NCI-H2171 (cell line): Measurements from ENCODE around the gene LRRC39.

Source experiments
- DNase-seq: peaks from one replicate; lab custom pipeline; 2025; lab: John Stamatoyannopoulos, UW

LRRC39 gene

GRCh38 chr1:100146958-100147357, 31.1 kb downstream of the LRRC39 start:
- no peak for DNase-seq

DNA sequence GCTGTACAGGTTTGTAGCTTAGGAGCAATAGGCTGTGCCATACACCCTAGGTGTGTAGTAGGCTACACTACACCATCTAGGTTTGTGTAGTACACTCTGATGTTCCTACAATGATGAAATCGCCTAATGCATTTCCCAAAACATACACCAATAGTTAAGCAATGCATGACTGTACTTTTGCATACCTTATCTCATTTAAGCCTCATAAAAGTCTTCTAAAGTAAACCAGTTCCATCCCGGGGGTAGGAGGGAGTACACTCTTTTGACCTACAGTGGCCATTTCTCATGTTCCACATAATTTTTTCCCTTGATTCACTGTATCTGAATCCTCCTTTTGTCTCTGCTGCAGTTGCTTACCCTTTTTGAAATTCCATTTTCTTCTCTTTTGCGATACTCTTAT, 32.9 kb downstream of the LRRC39 start:
- no peak for DNase-seq

DNA sequence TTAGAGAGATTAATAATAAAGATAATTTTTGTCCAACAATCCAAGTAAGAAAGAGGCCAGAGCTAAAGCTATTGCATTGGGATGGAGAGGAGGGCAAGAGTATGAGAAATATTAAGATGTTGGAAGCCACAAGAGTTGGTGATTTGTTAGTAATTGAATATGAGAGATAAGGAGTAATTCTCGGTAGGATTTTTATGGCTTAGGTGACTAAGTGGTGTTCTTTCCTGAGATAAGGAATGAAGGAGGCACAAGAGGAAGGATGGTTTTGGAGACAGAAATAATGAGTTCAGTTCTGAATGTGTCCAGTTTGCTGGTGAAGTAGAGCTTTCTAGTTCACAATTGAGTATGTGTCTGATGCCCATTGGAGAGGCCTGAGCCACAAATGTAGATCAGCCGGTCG, 35.7 kb downstream of the LRRC39 start:
- DNase-seq: no peak

- DNase-seq: no peak
Observed at GRCh38 chr1:100141192-100141591, 36.9 kb downstream of the LRRC39 start.

- DNase-seq: no peak
Observed at GRCh38 chr1:100137602-100138001, 40.5 kb downstream of the LRRC39 start.

GRCh38 chr1:100134872-100135271, 43.2 kb downstream of the LRRC39 start:
- DNase-seq: no peak

DNA sequence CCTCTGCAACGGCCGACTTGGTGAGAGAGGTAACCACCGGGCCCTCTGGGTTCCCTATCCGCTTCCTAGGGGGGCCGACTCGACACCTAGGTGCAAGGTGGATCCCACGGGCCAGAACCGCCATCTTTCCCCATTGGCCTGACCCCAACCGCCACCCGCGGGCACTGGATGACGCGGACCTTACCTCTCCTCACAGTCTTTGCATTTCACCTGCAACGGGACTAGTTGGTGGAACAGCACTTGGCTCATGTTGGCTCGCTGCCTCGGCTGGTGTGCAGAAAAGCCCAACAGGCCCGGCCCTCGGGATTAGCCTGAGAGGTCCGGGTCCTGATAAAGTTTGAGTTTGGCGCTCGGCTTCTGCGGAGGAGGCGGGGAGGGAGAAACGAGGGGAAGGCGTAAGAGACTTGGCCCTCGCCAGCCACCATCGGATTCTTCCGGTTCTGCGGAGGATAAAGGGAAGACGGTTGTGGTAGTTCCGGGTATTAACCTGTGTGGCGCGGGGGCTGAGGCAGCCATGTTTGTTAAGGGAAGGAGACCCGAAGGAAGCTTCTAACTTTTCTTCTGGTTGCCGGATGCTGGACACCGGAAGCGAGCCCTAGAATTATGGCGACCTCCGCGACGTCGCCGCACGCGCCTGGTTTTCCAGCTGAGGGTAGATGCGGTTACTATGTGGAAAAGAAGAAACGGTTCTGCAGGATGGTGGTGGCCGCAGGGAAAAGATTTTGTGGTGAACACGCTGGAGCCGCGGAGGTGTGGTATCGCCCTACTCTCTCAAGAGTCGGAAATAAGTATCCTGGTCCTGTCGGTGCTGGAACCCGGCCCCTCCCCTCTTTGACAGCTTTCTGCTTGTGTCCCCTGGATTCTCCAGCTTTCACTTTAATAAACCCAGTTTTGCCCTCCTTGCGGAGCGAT, 45.2 kb downstream of the LRRC39 start, which contains the start of the genes SASS6 and TRMT13:
SASS6 (minus strand) TSS at position 365 of the 912 bp plus-strand sequence; CDS start at position 249, 116 bp downstream.
TRMT13 (plus strand) TSS at position 598 of the 912 bp plus-strand sequence; CDS start at position 604, 6 bp downstream.
- peak; percentile 97 for DNase-seq

- DNase-seq: no peak
Observed at GRCh38 chr1:100131623-100132022, 46.4 kb downstream of the LRRC39 start.

- no peak for DNase-seq
Observed at GRCh38 chr1:100130552-100131077, 47.4 kb downstream of the LRRC39 start.

DNA sequence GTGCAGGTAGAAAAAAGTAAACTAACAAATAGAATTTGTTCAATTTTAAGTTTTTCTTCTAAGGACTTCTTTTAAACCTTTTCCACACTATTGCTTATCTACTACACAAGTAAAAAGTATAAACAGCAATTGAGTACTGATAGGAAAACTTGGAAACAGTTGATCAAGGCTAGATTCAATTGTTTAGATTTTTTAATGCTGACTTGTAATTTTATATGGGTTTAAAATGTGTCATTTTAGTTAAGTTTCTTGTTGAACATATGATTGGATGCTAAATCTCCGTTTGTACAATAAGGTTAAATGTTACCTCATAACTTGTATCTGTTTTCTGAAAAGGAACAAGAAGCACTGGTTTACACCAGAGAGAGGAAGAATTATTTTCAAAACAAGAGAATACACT, 50.8 kb downstream of the LRRC39 start:
- DNase-seq: no peak

DNA sequence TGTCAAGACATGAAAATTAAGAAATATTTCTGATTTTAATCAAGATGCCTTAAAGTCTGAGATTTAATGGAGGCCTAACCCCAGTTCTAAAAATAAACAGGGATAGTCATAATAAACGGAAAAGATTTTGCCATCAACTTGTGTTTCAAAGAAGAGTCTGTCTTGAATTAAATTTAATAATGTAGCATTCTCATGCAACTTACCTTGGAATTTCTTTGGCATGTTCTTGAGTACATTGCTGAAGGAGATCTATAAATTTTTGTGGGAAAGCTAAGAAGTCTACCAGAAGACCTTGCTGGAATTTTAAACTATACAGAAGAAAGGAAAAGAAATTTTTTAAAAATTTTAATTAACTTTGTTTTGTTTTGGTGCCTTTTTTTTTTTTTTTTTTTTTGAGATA, 55.9 kb downstream of the LRRC39 start:
- no peak for DNase-seq

- DNase-seq: no peak
Observed at GRCh38 chr1:100115524-100115923, 62.5 kb downstream of the LRRC39 start.

GRCh38 chr1:100109554-100110066, 68.4 kb downstream of the LRRC39 start:
- no peak for DNase-seq

DNA sequence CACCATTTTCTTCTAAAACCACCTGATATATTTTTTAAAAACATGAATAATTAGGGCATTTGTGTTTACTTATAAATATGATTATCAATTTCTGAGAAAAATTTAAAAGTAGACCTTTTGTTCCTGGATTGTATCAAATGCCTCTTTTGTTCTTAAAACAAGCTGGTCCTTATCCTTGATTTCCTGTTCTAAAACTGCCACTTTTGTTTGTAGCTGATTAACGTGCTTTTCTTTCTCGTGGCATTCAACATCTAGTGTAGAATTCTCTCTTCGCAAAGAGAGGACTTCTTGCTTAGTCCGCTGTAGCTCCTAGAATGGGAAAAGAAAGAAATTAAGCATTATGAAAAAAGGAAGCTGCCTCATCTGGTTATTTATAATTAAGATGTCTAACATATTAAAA, 70.4 kb downstream of the LRRC39 start:
- DNase-seq: no peak

- no peak for DNase-seq
Observed at GRCh38 chr1:100101564-100101963, 76.5 kb downstream of the LRRC39 start.

DNA sequence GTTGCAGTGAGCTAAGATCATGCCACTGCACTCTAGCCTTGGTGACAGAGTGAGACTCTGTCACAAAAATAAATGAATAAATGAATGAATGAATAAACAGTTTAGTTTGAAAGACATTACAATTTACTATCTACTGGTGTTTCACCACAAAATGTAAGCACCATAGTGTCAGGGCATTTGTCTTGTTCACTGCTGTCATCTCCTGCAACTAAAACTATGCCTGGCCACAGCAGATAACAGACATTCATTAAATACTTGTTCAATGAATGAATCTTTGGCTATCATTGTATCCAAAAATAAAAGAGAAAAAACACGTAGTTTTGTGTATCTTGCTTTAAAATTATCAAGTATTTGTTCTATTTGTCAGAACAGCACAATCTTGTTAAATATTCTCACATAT, 77.9 kb downstream of the LRRC39 start:
- DNase-seq: no peak
